ENCODE measurements around the gene APBA3.

Gene APBA3

DNA sequence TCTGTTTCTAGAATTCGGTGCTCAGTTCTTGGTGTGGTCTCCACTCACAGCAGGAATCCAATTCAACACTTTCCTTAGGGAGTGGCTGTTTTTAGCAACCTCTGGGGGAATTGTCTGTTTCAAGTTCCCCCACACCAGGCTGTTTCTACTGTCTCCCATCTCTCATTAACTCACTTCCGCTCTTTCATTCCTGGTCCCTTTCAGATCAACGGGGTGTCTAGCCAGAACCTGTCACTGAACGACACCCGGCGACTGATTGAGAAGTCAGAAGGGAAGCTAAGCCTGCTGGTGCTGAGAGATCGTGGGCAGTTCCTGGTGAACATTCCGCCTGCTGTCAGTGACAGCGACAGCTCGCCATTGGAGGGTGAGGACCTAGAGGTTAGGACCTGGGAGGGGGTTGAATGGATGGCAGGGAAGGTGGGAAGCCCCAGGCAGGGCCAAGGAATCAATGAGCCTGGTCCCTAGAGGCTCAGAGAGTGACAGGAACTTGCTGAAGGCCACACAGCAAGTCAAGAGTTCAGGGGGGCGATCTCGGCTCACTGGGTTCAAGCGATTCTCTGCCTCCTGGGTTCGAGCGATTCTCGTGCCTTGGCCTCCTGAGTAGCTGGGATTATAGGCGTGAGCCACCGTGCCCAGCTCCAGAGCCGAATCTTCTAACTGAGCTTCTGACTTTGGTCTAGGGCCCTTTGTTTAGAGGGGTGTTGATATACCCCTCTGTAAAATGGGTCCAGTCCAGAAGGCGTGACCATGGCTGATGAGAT is 27.8 kb downstream of the APBA3 start:
- Histone ChIP-seq H3K9me3 (ENCODE audit: control insufficient read depth, low read length) (no peaks in the 10 kb centered on the region), H3K36me3 (ENCODE audit: control insufficient read depth, insufficient read depth, low read length, severe bottlenecking) (no peaks in the 10 kb centered on the region), H3K4me1 (ENCODE audit: control insufficient read depth, insufficient read depth, low read length) (no peaks in the 10 kb centered on the region), H3K9ac (ENCODE audit: low read length) (no peak overlapping the region), H3K4me3 (ENCODE audit: low read length) (no peak overlapping the region), H3K27me3 (replicated peaks; ENCODE audit: control insufficient read depth, insufficient read depth, low read length) (peaks cover 39% of the 10 kb centered on the region)
- no peak for DNase-seq (ENCODE audit: low read depth)

DNA sequence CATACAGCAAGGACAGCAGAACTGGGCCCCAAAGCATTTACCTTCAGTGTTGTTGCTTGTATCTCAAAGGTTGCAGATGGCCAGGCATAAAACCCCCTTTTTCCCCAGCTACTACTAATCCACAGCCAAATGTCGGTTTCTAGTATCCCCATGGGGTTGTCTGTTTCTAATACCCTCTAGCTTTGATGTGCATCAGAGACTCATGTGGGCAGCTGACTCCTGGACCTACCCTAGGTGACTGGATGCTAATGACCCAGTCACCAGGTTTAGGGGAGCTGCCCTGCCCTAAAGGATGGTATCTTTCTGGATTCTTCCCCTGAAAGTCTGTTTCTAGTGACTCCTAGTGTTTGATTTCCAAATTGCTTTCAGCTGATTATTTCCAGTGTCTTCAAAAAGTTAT is 29.4 kb downstream of the APBA3 start:
- Histone ChIP-seq H3K9ac (ENCODE audit: low read length) (no peak overlapping the region), H3K27me3 (replicated peaks; ENCODE audit: control insufficient read depth, insufficient read depth, low read length) (peaks cover 25% of the 10 kb centered on the region), H3K36me3 (ENCODE audit: control insufficient read depth, insufficient read depth, low read length, severe bottlenecking) (no peaks in the 10 kb centered on the region), H3K9me3 (ENCODE audit: control insufficient read depth, low read length) (no peaks in the 10 kb centered on the region), H3K4me1 (ENCODE audit: control insufficient read depth, insufficient read depth, low read length) (no peaks in the 10 kb centered on the region), H3K4me3 (ENCODE audit: low read length) (no peak overlapping the region)
- DNase-seq (ENCODE audit: low read depth), result no peak

DNA sequence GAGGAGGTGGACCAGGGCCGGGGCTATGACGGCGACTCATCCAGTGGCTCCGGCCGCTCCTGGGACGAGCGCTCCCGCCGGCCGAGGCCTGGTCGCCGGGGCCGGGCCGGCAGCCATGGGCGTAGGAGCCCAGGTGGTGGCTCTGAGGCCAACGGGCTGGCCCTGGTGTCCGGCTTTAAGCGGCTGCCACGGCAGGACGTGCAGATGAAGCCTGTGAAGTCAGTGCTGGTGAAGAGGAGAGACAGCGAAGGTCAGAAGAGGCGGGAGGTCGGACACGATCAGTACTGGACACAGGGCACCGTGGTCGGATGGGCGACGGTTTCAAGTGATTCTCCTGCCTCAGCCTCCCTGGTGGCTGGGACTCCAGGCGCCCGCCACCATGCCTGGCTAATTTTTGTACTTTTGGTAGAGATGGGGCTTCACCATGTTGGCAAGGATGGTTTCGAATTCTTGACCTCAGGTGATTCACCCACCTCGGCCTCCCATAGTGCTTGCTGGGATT is 31.0 kb downstream of the APBA3 start:
- no peak overlapping the region for H3K9ac ChIP-seq (ENCODE audit: low read length)
- DNase-seq (ENCODE audit: low read depth), result no peak
- H3K4me3 ChIP-seq (ENCODE audit: low read length), result no peak overlapping the region
- H3K27me3 ChIP-seq (replicated peaks; ENCODE audit: control insufficient read depth, insufficient read depth, low read length), result peaks cover 20% of the 10 kb centered on the region
- H3K4me1 ChIP-seq (ENCODE audit: control insufficient read depth, insufficient read depth, low read length), result no peaks in the 10 kb centered on the region
- no peaks in the 10 kb centered on the region for H3K36me3 ChIP-seq (ENCODE audit: control insufficient read depth, insufficient read depth, low read length, severe bottlenecking)
- H3K9me3 ChIP-seq (ENCODE audit: control insufficient read depth, low read length), result no peaks in the 10 kb centered on the region

DNA sequence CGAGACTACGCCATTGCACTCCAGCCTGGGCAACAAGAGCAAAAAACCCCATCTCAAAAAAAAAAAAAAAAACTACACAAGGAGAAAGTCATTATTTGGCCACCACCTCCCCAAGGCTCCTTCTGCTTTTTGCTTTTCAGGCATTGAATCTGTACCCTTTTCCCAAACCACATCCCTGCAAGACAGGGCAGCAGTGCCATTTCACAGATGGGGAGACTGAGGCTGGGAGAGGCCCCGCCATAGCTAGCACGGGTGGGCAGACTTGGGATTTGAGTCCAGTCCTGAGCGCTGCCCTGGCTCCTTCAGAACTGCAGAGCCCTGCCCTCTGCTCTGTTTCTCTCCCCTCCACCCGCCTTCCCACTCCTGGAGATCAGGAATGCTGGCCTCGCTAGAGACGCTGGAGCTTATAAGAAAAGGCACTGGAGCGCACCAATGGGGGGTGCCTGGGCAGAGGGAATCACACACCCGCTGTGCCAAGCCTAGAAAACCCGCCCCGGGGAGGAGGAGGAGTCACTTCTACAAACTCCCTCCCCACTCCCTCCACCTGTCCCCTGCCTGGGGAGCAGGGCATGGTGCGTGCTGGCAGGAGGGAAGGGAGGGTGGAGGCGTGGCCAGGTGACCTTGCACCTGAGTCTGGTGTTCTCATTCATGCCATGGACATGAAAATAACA is 35.7 kb downstream of the APBA3 start:
- Histone ChIP-seq H3K9ac (ENCODE audit: low read length) (no peak overlapping the region), H3K9me3 (ENCODE audit: control insufficient read depth, low read length) (no peaks in the 10 kb centered on the region), H3K4me1 (ENCODE audit: control insufficient read depth, insufficient read depth, low read length) (peaks cover 4% of the 10 kb centered on the region), H3K4me3 (ENCODE audit: low read length) (no peak overlapping the region), H3K27me3 (replicated peaks; ENCODE audit: control insufficient read depth, insufficient read depth, low read length) (peaks cover 23% of the 10 kb centered on the region), H3K36me3 (ENCODE audit: control insufficient read depth, insufficient read depth, low read length, severe bottlenecking) (no peaks in the 10 kb centered on the region)
- no peak for DNase-seq (ENCODE audit: low read depth)

DNA sequence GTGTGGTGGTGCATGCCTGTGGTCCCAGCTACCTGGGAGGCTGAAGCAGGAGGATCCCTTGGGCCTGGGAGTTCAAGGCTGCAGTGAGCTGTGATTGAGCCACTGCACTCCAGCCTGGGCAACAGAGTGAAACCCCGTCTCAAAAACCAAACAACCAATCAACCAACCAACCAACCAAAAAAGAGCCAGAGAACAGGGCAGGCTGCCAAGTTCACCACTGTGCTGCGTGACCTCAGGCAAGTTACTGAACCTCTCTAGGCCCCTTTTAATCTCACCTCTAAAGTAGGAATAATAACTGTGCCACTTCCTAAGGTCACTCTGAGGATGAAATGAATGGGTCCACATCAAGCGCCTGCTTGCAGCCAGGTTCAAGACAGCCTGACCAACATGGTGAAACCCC is 36.4 kb downstream of the APBA3 start:
- no peak for DNase-seq (ENCODE audit: low read depth)
- Histone ChIP-seq H3K36me3 (ENCODE audit: control insufficient read depth, insufficient read depth, low read length, severe bottlenecking) (no peaks in the 10 kb centered on the region), H3K9me3 (ENCODE audit: control insufficient read depth, low read length) (no peaks in the 10 kb centered on the region), H3K4me1 (ENCODE audit: control insufficient read depth, insufficient read depth, low read length) (peaks cover 4% of the 10 kb centered on the region), H3K4me3 (ENCODE audit: low read length) (no peak overlapping the region), H3K27me3 (replicated peaks; ENCODE audit: control insufficient read depth, insufficient read depth, low read length) (peaks cover 28% of the 10 kb centered on the region), H3K9ac (ENCODE audit: low read length) (no peak overlapping the region)

DNA sequence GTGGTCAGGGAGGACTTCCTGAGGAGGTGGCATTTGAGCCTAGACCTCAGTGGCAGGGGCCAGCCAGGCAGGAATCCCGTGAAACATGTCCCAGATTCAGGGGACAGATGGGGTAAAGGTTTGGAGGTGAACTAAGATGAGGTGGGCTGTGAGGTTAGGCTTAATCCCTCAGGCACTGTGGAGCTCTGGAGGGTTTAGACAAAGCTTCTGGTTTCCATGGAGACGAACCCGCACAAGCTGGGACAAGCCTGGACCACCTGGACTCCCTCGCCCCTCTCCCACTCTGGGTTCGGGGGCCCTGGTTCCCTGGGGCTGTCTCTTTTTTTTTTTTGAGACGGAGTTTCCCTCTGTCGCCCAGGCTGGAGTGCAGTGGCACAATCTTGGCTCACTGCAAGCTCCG is 37.6 kb downstream of the APBA3 start:
- H3K9me3 ChIP-seq (ENCODE audit: control insufficient read depth, low read length), result no peaks in the 10 kb centered on the region
- no peak for DNase-seq (ENCODE audit: low read depth)
- H3K9ac ChIP-seq (ENCODE audit: low read length), result no peak overlapping the region
- peaks cover 4% of the 10 kb centered on the region for H3K4me1 ChIP-seq (ENCODE audit: control insufficient read depth, insufficient read depth, low read length)
- H3K27me3 ChIP-seq (replicated peaks; ENCODE audit: control insufficient read depth, insufficient read depth, low read length), result peaks cover 37% of the 10 kb centered on the region
- no peak overlapping the region for H3K4me3 ChIP-seq (ENCODE audit: low read length)
- no peaks in the 10 kb centered on the region for H3K36me3 ChIP-seq (ENCODE audit: control insufficient read depth, insufficient read depth, low read length, severe bottlenecking)

DNA sequence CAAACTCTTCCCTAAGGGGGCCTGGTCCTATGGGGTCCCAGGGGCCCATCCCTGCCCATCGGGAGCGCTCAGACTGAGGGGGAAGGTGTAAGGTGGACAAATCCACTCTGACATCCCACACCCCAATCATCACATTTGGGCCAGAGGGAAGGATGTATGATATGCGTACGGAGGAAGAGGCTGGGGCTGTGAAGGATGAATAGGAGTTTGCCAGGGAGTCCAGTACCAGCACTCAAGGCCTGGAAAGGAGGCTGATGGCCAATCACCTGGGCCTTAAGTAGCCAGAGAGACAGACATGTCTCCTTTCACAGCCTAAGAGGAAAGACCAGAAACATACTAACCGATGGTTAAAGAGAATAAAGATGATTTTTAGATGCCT is 38.4 kb downstream of the APBA3 start:
- Histone ChIP-seq H3K9me3 (ENCODE audit: control insufficient read depth, low read length) (no peaks in the 10 kb centered on the region), H3K27me3 (replicated peaks; ENCODE audit: control insufficient read depth, insufficient read depth, low read length) (peaks cover 39% of the 10 kb centered on the region), H3K9ac (ENCODE audit: low read length) (no peak overlapping the region), H3K4me1 (ENCODE audit: control insufficient read depth, insufficient read depth, low read length) (peaks cover 4% of the 10 kb centered on the region), H3K36me3 (ENCODE audit: control insufficient read depth, insufficient read depth, low read length, severe bottlenecking) (no peaks in the 10 kb centered on the region), H3K4me3 (ENCODE audit: low read length) (no peak overlapping the region)
- no peak for DNase-seq (ENCODE audit: low read depth)

DNA sequence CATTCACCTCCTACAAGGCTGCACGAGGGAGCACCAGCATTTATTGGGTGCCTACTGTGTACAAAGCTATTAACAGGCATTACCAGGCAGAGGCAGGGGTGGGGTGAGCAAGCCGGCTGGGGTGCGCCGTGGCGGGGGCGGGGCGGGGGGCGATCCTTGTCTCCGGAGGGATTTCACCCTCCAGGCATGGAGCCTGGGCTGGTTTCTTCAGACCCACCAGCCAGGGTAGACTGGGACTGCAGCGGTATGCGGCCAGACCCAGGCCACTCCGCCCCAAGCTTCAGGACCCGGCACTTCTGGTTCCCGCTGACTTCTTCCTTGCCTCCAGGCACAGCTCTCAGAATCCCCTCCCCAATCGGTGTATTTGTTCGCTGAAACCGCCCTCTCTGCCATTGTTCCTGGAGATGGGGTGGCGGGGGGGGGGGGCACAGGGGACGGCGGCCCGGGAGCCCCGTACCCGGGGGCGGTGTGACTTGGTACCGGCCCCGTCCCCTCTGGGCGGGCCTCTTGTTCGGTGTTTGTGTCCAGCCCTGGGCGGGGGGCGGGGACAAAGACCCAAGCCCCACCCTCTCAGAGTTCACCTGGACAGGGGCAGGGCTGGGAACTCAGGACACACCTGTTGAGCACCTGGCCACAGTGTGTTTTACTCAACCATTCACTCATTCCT is 38.9 kb downstream of the APBA3 start:
- peaks cover 39% of the 10 kb centered on the region for H3K27me3 ChIP-seq (replicated peaks; ENCODE audit: control insufficient read depth, insufficient read depth, low read length)
- H3K4me1 ChIP-seq (ENCODE audit: control insufficient read depth, insufficient read depth, low read length), result peaks cover 4% of the 10 kb centered on the region
- H3K36me3 ChIP-seq (ENCODE audit: control insufficient read depth, insufficient read depth, low read length, severe bottlenecking), result no peaks in the 10 kb centered on the region
- no peak overlapping the region for H3K9ac ChIP-seq (ENCODE audit: low read length)
- DNase-seq (ENCODE audit: low read depth), result peak; percentile 20
- H3K4me3 ChIP-seq (ENCODE audit: low read length), result no peak overlapping the region
- no peaks in the 10 kb centered on the region for H3K9me3 ChIP-seq (ENCODE audit: control insufficient read depth, low read length)

DNA sequence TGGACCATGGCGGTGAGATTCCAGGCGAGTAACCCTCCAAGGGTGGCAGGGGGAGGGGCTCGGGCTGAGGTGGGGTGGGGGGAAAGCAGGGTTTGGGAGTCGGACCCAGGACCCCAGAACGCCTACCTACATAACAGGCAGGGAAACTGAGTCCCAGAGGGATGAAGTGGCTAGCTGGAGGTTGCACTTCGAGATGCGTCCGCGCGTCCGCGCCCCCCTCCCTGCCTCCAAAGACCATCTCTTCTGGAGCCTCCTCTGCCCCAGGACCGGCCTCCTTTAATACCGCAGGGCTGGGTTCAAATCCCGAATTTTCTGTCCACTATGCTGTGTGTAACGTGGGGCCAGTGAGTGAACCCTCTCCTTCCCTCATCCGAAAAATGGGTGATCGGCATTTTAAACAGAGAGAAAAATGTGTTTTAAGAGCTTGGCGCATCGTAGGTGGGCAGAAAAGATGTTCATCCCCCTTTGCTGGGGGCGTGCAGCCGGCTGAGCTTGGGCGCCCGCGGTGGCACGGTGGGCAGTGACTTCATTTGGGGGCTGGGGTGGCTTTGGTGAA is 39.5 kb downstream of the APBA3 start:
- Histone ChIP-seq H3K4me3 (ENCODE audit: low read length) (no peak overlapping the region), H3K36me3 (ENCODE audit: control insufficient read depth, insufficient read depth, low read length, severe bottlenecking) (no peaks in the 10 kb centered on the region)
- DNase-seq (ENCODE audit: low read depth), result no peak

DNA sequence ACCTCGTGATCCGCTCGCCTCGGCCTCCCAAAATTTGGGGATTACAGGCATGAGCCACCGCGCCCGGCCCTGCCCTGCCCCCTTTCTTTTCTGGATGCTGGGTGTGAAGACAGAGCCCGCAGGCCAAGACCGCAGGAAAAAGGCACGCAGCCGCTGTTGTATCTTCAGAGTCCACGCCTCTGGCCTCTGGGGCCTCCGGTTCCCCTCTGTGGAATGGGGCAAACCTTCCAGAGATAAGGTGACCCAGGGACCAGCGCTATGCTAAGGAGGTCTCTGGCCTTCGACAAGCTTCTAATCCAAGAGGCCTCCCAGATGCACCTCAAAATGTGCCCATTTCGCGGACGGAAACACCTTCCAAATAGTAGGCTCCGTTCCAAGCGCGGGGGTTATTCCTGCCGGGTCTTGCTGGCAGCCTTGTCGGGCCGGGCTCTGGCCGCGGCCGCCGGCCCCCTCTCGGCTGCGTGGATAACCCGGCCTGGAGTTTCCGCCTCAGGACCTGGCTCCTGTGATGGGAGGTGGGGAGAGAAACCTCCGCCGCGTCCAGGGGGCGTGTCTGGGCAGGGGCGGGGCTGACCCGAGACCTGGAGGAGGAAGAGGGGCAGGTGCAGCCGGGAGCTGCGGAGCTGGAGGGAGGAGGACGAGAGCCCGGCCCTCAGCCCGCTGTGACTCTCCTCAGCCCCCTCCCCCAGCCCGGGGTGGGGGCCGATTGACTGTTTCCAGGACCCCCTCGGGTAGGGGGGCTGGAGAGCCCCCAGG is 40.2 kb downstream of the APBA3 start:
- peak; percentile 89 for DNase-seq (ENCODE audit: low read depth)
- H3K4me3 ChIP-seq (ENCODE audit: low read length), result no peak overlapping the region
- peaks cover 4% of the 10 kb centered on the region for H3K4me1 ChIP-seq (ENCODE audit: control insufficient read depth, insufficient read depth, low read length)

More for the DNA sequence above, 39.5 kb downstream of the APBA3 start:
- Histone ChIP-seq H3K9me3 (ENCODE audit: control insufficient read depth, low read length) (no peaks in the 10 kb centered on the region), H3K27me3 (replicated peaks; ENCODE audit: control insufficient read depth, insufficient read depth, low read length) (peaks cover 39% of the 10 kb centered on the region), H3K9ac (ENCODE audit: low read length) (no peak overlapping the region), H3K4me1 (ENCODE audit: control insufficient read depth, insufficient read depth, low read length) (peaks cover 4% of the 10 kb centered on the region)

More for the DNA sequence above, 40.2 kb downstream of the APBA3 start:
- Histone ChIP-seq H3K27me3 (replicated peaks; ENCODE audit: control insufficient read depth, insufficient read depth, low read length) (peaks cover 39% of the 10 kb centered on the region), H3K9ac (ENCODE audit: low read length) (no peak overlapping the region), H3K9me3 (ENCODE audit: control insufficient read depth, low read length) (no peaks in the 10 kb centered on the region), H3K36me3 (ENCODE audit: control insufficient read depth, insufficient read depth, low read length, severe bottlenecking) (no peaks in the 10 kb centered on the region)

All from adipocyte (in vitro differentiated cells).